Stimulated activated CD4-positive, alpha-beta T cell treated with anti-CD3 and anti-CD28 coated beads, Interleukin-1b, Interleukin-23, amount 100 ng/mL, for 1 hour (primary cell): ENCODE results near the gene ARHGAP26.

Source experiments
- DNase-seq, 2 donors: peaks; one replicate each; pipeline ENCODE4 v3.0.0-alpha.2; 2020; ENCODE audit warnings: low read depth in 2 of 2

Gene ARHGAP26

DNA sequence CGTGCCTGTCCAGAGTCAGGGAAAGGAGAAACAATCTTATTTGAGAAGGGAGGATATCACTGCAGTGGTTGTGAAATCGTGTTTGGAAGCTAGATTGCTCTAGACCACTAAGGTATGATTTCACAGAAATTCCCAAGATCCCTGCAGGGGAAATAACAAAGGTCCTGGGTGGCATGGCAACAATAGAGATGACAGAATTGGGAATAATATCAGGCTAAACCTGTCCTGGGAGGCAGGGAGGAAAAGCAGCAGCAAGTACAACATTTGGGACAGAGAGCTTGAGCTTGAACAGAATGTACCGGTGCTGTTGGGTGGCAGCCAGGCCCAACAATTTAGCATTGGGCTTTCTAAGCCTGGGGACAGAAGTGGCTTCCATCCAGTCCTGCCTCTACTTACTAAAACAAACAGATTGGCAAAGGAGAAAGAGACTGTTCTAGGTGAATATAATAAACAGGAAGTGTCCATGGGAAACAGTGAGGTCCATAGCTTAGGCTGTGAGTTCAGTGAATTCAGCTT, 17.0 kb upstream of the ARHGAP26 start:
- no peak for DNase-seq

DNA sequence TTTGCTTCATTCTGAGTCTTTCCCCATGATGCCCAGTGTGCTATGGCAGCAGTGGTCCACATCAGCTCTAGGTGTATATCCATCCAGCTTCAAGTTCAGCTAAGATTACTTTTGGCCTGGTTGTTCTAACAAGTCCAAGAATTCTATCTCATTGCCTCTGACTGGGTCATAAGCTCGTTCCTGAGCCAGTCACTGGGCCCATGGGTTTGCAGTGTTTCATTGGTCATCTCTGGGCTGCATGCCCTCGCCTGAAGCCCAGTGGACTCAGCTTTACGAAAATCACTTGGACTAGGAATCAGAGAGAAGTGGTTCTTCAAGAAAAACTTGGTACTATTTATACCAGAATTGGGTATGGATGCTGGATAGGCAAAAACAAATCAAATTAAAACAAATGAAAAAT, 16.1 kb upstream of the ARHGAP26 start:
- DNase-seq = no peak

DNA sequence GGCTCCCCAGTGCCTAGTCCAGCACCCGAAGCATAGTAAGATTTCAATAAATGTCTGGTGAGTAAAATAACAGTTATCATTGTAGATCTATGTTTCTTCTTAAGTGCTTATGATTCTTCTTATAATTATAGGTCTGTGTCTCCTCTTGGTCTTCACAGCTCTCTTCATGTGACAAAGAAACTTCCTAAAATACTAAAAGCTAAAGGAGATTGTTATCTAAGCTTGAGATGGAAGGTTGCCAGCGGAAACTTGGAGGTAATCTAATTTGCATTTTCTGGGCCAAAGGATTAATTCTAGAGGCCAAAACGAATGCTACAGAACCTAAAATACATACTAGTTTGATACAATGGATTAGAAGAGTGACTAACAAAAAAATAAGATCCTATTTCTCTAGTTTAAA, 13.6 kb upstream of the ARHGAP26 start:
- no peak for DNase-seq

DNA sequence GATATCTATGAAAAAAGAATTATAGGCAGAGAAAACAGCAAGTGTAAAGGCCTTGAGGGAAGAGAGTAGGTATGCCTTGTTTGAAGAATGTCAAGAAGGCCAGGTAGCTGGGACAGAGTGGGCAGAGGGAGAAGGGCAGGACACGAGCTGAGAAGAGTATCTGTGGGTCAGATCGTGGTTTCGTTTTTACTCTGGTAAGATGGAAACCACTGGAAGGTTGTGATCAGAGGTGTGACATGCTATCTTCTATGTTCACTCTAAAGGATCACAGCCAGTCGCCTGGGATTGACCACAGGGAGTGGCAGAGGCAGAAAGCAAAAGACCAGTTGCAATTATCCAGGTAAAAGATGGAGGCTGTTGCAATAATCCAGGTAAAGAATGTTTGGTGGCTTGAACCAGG, 12.6 kb upstream of the ARHGAP26 start:
- DNase-seq = no peak

DNA sequence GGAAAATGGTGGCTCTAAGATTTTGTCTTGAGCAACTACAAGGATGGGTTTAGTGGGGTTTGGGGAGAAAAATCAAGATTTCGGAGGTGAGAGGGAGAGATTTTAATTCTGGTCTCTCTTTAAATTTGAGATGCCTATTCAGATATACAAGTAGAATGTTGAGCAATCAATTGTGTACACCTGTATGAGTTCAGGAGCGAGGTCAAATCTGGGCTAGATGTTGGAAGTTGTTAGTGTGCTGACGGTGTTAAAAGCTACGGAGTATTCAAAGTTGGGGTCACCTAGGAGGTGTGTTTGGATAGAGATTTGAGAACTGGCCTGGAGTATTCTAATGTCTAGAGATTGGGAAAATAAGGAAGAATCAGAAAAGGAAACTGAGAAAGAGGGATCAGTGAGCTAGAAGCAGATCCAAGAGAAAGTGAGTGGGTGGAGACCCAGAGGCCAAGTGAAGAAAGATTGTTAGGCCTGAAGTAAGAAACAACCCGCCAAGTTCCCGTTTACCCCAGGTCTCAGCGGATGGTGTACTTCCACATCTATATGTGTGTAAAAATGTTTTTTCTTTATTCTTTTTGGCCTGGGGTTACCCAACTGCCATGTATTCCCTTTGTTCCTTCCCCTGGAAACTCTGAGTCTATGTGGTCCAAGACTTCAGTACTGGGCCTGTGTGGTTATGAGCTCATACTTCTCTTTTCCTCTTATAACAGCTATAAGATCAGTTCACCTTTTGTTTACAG, 11.9 kb upstream of the ARHGAP26 start:
- DNase-seq = no peak

DNA sequence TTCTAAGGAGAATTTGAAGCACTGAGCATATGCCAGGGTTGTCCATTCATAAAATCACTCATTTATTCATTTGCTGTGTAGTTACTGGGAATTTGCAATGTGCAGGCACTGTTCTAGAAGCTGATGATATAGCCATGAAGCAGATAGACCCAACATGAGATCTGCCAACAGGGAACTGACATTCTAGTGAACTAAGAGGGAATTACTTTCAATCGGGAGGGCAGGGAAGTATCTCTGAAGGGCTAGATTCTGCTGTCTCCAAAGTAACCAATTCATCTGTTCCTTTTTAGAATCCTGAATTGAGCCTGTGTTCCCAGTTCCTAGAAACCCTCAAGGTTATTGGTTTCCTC, 11.4 kb upstream of the ARHGAP26 start:
- DNase-seq = no peak

DNA sequence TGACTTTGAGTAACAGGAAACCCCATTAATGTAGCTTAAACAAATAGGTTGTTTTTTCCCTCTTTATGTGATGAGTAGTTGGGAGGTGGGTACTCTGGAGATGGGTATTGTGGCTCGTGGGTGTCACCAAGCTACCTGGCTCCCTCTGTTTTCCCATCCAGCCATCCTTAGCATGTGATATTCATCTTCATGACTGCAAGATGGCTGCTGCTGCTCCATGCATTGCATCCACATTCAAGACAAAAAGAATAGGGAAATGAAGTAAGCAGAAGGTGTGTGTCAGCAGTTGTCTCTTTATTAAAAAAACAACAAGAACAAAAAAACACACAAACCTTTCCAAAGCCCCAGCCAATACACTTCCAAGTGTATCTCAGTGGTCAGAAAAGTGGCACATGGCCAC, 6.5 kb upstream of the ARHGAP26 start:
- DNase-seq = no peak

DNA sequence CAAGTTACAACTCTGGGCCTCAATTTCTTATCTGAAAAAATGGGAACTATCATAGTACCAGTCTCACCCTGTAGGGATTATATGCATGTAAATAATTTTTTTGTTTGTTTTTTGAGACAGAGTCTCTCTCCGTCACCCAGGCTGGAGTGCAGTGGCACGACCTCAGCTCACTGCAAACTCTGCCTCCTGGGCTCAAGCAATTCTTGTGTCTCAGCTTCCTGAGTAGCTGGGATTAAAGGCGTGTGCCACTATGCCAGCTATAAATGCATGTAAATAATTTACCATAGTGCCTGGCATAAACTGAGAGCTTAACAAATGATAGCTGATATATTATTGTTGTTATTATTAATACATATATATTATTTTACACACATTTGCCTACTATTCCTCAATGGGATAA, 3.0 kb upstream of the ARHGAP26 start:
- no peak for DNase-seq

DNA sequence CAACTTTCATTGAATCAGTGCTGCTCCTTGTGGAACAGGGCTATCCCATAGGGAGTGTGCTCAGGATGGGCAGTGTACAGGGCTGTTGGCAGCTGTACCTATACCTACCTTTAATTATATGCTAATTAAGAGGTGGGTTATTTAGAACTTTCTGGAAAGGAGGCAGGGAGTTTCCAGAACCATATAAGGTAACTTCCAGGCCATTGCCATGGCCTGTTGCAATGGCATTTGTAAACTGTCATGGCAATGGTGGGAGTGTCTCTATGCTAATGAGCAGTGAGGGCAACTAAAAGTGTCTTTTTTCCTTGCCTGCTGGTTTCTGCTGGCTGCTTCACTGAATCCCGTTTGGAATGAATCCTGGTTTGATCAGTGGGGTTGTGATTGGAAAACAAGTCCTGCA, 2.3 kb upstream of the ARHGAP26 start:
- DNase-seq = no peak

DNA sequence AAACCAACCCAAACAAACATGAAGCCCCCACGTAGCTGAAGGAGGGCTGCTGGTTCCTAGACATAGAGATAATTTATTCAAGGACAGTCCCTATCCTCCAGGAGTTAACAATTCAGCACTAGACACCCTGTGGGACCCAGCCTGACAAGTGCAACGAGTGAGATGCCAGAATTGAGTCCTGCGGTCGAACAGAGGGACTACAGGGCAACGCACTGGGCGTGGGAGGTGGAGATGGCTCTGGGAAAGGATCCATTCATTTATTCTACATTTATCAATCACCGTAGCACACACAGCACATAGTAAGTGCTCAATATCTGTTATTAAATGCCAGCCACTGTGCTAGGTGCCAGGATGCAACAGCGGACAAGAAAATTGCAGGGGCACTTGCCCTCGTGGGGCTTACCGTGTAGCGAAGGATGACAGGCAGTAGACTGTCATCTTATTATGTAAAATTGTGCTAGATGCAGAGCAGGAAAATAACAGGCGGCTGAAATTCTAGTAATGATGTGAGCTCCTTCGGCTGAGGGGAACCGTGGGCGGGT, 855 bp upstream of the ARHGAP26 start:
- DNase-seq = no peak

DNA sequence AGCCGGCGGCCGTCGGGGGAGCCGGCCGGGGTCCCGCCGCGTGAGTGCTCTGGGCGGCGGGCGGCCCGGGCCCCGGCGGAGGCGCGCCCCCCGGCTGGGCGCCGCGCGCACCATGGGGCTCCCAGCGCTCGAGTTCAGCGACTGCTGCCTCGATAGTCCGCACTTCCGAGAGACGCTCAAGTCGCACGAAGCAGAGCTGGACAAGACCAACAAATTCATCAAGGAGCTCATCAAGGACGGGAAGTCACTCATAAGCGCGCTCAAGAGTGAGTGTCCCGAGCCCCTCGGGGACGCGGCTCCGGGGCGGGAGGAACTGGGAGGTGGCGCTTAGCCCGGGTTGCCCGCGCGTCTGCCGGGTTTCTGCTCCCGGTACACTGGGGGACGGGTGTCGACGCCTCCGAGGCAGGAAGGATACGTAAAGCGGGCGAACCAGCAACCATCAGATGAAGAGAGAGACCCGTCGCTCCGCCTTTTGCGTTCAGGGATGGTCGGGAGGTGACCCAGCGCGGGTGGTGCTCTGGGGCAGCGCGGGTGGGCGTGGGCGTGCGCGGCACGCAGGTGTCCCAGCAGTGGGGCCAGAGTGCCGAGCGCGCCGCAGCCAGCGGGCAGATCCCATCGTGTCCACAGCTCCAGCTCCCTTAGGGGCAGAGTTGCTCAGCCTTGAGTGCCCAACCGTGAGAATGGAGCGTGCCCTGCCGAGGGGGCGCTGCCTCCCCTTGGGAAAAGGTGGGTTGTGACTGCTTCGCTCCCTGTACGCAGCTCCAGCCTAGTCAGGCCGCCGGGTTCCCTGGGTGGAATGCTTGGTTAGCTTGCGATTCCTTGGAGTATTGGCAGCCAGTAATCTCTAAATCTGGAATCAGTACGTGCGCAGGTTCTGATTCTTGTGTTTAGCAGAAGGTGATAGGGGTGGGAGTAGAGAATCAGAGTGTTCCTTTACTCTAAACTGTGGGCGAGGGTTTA, 753 bp downstream of the ARHGAP26 start:
- peak; percentile 9 to 29 for DNase-seq

DNA sequence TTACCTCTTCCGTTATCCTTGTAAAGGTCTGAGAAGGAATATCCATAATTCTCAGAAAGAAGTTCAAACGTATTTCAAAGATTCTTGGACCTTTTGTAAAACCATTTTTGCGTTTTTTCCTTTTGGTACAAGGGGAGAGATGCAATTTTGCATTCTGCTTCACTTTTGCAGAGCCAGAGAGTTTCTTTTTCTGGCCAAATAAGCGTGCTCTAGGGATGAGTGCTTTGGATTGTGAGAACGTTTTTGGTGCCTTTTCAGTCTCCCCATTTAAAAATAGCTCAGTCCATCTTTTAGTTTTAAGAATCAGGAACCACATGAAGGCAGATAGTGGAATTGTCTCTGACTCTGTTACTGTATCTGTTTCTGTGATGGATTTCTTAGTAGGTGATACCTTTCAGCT, 1.5 kb downstream of the ARHGAP26 start:
- DNase-seq = no peak

DNA sequence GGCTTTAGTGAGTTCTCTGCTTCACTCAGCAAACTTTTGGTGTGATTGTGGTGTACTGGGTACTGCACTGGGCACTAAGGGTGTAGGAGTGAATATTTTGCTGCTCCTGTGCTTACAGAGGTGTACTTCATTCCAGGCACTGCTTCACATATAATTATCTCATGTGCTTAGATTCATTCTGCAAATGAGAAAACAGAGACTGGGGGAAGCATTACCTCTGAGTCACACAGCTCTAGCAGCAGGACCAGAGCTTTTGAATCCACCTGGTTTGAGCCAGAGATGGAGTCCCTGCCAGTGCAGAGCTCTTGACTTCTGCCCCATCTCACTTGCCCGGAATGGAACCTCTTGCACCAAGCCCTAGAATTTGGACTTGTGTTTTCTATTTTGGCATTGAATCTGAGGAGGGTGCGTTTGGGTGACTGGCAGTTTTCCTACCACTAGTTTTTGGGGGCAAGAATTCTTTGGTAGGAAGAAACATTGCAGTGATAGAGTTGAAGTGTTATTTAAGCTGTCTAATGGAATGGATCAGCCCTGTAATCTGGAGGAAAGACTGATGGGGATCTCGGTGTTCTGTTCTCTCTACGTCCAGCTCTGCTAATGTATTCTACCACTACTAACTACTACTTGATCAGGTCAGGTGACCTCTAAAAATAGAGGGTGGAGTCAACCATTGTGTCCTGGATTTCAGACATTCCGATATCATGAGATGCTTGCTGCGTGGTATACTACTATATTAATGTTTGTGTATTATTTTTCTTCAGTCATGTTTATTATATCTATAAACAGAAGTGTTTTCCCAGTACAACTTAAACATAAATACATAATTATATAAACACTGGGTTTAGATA, 2.5 kb downstream of the ARHGAP26 start:
- no peak for DNase-seq

DNA sequence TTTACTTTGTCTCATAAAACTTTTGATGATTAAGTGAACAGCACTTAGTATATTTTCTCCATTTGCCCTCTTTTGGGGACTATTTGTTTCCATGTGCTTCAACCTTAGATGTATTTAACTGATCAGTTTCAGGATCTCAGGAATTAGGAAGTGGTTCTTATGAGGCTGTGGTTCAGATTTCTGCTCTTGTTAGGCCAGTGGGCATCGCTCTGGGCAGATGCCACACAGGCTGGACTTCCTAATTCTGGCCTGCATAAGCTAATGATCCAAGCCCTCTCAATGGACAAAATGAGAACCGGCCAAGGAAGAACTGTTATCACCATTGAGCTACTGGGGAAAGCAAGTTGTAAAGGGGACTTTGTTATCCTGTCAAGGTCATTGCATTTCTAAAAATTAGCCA, 6.9 kb downstream of the ARHGAP26 start:
- no peak for DNase-seq

DNA sequence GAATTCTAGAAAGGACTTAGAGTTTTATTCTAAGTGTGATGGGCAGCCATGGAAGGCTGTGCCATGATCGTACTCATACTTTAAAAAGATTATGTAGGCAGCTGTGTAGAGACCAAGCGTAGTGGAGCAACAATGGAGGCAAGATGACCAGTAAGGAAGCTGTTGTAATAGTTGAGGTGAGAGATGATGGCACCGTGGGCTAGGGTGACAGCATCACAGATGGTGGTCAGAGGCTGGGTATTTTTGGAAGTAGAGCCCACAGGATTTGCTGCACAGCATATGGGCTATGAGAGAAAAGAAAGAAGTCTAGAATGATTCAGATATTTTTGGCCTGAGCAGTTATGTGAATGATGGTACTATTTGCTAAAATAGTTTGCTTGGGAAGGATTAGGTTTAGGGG, 7.7 kb downstream of the ARHGAP26 start:
- no peak for DNase-seq

DNA sequence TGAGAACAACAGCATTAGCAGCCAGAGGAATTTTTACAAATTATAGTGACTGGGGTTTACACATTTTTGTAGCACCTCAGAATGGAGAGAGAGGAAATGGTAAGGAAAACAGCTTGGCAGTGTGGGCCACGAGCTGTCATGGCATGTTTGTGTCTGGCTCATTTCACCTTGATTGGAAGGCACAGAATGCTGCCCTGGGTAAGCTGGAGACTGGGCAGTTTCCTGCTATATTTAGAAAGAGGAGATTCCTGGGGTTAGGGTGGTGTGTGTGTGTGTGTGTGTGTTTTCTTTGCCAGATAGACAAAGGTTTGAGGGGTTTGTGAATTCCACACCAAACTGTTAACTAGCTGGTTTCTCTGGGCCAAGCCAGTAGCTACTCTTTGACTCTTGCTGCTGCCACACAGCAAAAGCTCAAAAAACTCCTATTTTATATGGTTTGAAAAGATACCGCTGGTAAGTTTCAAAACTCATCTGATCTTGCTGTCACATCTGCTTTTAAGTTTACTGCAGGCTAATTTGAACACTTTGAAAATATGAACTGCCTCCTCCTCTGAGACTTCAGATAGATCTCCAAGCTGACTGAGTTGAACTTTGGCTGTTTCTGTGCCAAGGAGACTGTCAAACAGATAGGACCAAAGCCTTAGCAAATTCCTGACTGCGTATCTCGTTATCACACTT, 9.1 kb downstream of the ARHGAP26 start:
- no peak for DNase-seq

DNA sequence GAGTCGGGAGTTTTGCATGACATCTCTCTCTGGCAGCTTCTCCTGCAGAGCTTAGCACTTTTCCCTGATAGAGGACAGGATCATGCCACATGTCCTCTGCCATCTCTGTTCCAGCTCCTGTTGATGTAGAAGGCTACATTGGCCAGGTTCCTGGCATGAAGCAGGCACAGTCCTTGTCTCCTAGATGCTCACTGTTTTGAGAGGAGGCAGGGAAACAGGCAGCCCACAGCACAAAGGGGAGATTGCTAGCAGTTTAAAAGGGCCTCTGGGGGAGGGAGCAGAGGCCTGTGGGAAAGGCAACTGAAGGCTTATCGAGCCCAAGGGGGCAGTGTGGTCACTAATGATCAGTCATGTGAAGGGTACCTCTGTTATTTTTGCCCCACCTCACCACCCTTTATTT, 10.7 kb downstream of the ARHGAP26 start:
- no peak for DNase-seq

DNA sequence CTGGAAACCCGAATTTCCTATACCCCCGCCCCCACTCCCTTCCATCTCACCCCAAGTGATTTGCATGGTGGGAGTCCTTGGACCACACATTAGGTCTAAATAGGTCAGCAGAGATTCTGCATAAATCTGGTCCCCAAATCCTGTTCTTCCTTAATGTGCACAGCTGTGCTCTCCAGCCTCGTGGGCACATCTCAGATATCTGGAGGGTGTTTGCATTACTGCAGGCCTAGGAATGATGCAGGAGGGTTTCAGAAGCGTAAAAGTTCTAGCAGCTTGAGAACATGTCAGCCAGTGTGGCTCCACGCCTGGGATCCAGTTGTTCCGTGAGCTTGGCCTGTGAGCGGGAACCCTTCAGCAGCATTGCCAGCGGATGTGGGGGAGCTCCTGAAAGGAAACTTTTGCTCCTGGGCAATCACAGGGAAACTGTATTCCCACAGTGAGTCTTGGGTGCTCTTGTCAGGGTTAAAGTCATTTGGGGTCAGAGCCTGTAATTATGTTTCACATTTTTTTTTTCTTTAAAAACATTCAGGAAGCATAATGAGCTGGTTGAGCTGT, 12.9 kb downstream of the ARHGAP26 start:
- DNase-seq = no peak

DNA sequence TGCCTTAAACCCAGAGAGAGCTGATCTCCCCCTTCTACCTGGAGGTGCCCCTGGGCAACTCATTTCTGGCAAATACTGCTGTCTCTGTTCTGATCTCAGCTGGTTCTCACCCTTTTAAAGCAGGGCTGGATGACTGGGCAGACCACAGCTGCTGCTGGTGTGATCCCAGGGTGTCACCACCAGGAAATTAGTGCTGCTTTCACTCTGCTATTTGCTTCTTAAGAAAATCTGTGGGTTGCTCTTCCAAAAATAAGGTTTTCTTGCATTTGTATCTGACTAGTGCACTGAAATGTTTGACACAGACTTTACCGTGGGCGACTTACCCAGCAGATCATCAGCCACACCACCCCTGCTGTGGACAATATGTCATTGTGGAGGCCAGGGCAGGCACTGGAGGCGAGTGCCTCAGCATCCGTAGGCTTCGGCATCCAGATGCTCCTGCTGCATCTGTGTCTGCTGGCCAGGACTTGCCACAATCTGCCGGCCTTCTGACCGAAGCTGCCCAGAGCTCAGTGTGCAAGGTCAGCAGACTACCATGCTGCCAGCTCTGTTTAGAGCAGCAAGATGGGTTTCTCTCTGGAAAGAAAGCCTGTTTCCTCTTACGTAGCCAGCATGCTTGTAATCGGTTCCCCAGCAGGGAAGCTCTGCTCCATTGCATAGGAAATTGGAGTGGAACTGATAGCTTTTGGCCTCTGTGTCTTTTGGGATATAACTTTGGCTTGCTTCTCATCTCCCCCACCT, 13.6 kb downstream of the ARHGAP26 start:
- no peak for DNase-seq

DNA sequence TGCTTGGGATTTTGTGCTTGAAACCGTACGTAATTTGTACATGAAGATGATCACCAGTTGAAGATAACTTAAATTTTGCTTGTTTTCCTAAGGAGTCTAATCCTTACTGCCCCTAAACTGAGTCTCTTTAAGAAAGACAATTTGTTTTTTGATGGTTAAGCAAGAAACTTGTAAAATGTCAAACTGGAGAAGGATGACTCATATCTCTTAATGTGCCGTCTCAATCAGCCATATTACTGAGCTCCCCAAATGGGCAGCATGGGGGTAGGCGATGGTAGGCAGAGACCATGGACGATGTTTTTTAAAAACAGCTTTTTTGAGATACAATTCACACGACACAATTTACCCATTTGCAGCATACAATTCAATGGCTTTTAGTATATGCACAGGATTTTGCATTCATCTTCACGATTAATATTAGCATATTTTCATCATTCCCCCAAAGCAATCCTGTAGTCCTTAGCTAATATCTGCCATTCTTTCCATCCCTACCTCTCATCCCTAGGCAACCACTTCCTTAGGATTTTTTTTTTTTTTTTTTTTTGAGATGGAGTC, 14.3 kb downstream of the ARHGAP26 start:
- no peak for DNase-seq
